H1 (cell line): ENCODE results near the gene DEAF1.

Experiments
- CBX5 ChIP-seq: fragments of 300-800, 300-1000 bp; sonication (generic); IDR thresholded peaks from 2 replicates; pipeline ENCODE4 v1.7.1; 2016; ENCODE audit warnings: antibody characterized with exemption, low read length, low read depth
- CHD2 ChIP-seq: IDR thresholded peaks from 2 replicates; pipeline ENCODE4 v1.6.1; 2012; ENCODE audit warnings: low read length, improper control_type of control experiment
- EP300 ChIP-seq, 2 experiments: IDR thresholded peaks; 1 replicate in 1 of 2; 2 replicates in 1 of 2; pipeline ENCODE4 v1.6.1; 2011 to 2012; ENCODE audit warnings: low read depth in 2 of 2, low read length in 2 of 2, mild to moderate bottlenecking in 2 of 2, borderline replicate concordance in 1 of 2, inconsistent platforms in 1 of 2, moderate library complexity in 1 of 2
- EZH2 ChIP-seq: fragments of 200-600 bp; sonication (generic); IDR thresholded peaks from 2 replicates; pipeline ENCODE4 v1.7.1; 2012; ENCODE audit warnings: low read depth, mild to moderate bottlenecking, moderate library complexity, low read length, inconsistent platforms; ENCODE audit not compliant: severe bottlenecking
- POLR2A ChIP-seq, 2 experiments: IDR thresholded peaks; 1 replicate in 1 of 2; 2 replicates in 1 of 2; pipeline ENCODE4 v1.6.1; 2011; ENCODE audit warnings: low read depth in 2 of 2, low read length in 2 of 2, mild to moderate bottlenecking in 2 of 2; ENCODE audit errors: control extremely low read depth in 1 of 2
- POLR2AphosphoS5 ChIP-seq: IDR thresholded peaks from 2 replicates; pipeline ENCODE4 v1.6.1; 2011; ENCODE audit warnings: low read depth, low read length
- POU5F1 ChIP-seq: IDR thresholded peaks from 2 replicates; pipeline ENCODE4 v1.6.1; 2011; ENCODE audit warnings: low read depth, mild to moderate bottlenecking, low read length, moderate library complexity
- RBBP5 ChIP-seq: IDR thresholded peaks from 2 replicates; pipeline ENCODE4 v1.7.1; 2012; ENCODE audit warnings: low read depth, mild to moderate bottlenecking, inconsistent platforms, low read length, moderate library complexity, borderline replicate concordance
- RFX5 ChIP-seq: IDR thresholded peaks from 2 replicates; pipeline ENCODE4 v1.6.1; 2011; ENCODE audit warnings: low read depth, low read length, improper control_type of control experiment, borderline replicate concordance
- YY1 ChIP-seq: IDR thresholded peaks from 2 replicates; pipeline ENCODE4 v1.6.1; 2011; ENCODE audit warnings: low read depth, mild to moderate bottlenecking, low read length
- TF ChIP-seq, protein P1 (sequence below), 3 experiments: IDR thresholded peaks; 1 replicate in 2 of 3; 2 replicates in 1 of 3; pipeline versions ENCODE4 v1.5.1 to v1.6.1; 2011; ENCODE audit warnings: low read length in 3 of 3, mild to moderate bottlenecking in 3 of 3, inconsistent platforms in 2 of 3, low read depth in 1 of 3, moderate library complexity in 1 of 3; ENCODE audit not compliant: insufficient read depth in 1 of 3; ENCODE audit errors: control extremely low read depth in 1 of 3

DNA sequence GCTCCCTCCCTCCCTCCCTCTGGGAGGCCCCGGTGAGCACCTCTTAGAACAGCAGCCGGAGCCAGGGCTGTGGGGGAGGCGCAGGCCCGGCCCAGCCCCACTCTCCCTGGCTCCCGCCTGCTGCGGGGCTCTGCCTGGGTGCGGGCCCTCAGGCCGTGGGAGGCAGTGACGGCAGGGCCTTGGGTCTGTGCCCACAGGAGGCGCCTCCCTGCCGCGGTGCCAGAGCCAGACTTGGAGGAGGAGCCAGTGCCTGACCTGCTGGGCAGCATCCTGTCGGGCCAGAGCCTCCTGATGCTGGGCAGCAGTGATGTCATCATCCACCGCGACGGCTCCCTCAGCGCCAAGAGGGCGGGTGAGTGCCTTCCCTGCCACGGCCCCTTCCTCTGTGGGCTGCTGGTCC, 88.8 kb downstream of the DEAF1 start:
- TF ChIP-seq RBBP5 (no peak), POLR2AphosphoS5 (no peak), POLR2A (IDR thresholded peaks at IDR 0.05; ENCODE audit: control extremely low read depth in 1 of 2, low read depth in 2 of 2, low read length in 2 of 2) (no peak), EZH2 (no peak), RFX5 (no peak), POU5F1 (no peak), YY1 (no peak), EP300 (IDR thresholded peaks at IDR 0.05; ENCODE audit: borderline replicate concordance in 1 of 2, low read depth in 2 of 2, low read length in 2 of 2) (no peak), CHD2 (no peak), CBX5 (no peak)
- TF ChIP-seq, protein P1, sequence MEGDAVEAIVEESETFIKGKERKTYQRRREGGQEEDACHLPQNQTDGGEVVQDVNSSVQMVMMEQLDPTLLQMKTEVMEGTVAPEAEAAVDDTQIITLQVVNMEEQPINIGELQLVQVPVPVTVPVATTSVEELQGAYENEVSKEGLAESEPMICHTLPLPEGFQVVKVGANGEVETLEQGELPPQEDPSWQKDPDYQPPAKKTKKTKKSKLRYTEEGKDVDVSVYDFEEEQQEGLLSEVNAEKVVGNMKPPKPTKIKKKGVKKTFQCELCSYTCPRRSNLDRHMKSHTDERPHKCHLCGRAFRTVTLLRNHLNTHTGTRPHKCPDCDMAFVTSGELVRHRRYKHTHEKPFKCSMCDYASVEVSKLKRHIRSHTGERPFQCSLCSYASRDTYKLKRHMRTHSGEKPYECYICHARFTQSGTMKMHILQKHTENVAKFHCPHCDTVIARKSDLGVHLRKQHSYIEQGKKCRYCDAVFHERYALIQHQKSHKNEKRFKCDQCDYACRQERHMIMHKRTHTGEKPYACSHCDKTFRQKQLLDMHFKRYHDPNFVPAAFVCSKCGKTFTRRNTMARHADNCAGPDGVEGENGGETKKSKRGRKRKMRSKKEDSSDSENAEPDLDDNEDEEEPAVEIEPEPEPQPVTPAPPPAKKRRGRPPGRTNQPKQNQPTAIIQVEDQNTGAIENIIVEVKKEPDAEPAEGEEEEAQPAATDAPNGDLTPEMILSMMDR (IDR thresholded peaks at IDR 0.05; ENCODE audit: control extremely low read depth in 1 of 3, insufficient read depth in 1 of 3, low read depth in 1 of 3, low read length in 3 of 3), result no peak
